K562 (cell line): ENCODE results near the gene PUS7. TPM values are rescaled to one million over a fixed set of nuclear protein-coding genes. Genes with fewer than 3 reads are reported as not detected.

Experiments
- ATAC-seq: fragments of 200-7000 bp; cut with Tn5 transposase; 3 replicates; pipeline ENCODE4 v1.9.1; 2020; ENCODE audit warnings: moderate library complexity
- BruUV-seq: library from RNA; stranded (reverse); fragments of 400-500 nt; replicated peaks from 2 replicates; lab custom pipeline; 2021; lab: Mats Ljungman, UMichigan
- CTCF ChIA-PET: fragments of 300-600 bp; formaldehyde crosslinking; extraction: SDS; loops from one replicate; lab custom pipeline; 2021; ENCODE audit warnings: low intra/inter-chr PET ratio; lab: Yijun Ruan, JAX
- POLR2A ChIA-PET: fragments of 300-600, 350-650 bp; sonication (Branson Sonifier 250); formaldehyde crosslinking; extraction: SDS; loops from one replicate; lab custom pipeline; 2021; ENCODE audit warnings: antibody characterized with exemption, inconsistent platforms; lab: Yijun Ruan, JAX
- DNase-seq, 4 experiments: peaks; one replicate each; pipeline versions ENCODE4 v3.0.0 to v3.0.0-alpha.2; 2011 to 2018; ENCODE audit warnings: low spot score in 3 of 4, mixed read lengths in 3 of 4; ENCODE audit errors: extremely low read depth in 1 of 4
- FAIRE-seq: peaks from 2 replicates; lab custom pipeline; 2011; peaks lifted over from hg19 to GRCh38; lab: Jason Lieb, UNC
- H2AFZ ChIP-seq: 2 replicates; pipeline ENCODE4 v1.6.0; 2011; ENCODE audit warnings: low read depth, low read length, control low read depth, inconsistent platforms
- H3K27ac ChIP-seq: fragments of 200-600 bp; 3 replicates; pipeline ENCODE4 v1.8.0; 2011; ENCODE audit warnings: low read depth, mild to moderate bottlenecking, control low read depth, inconsistent platforms, low read length, moderate library complexity, mixed read lengths; ENCODE audit errors: extremely low read depth
- H3K27me3 ChIP-seq, 2 experiments: fragments of 300-600 bp in 1 of 2; 2 replicates in 1 of 2; 3 replicates in 1 of 2; pipeline versions ENCODE4 v1.6.0 to v1.8.0; 2011; ENCODE audit warnings: inconsistent platforms in 2 of 2, low read length in 2 of 2, mild to moderate bottlenecking in 1 of 2, mixed read lengths in 1 of 2, moderate library complexity in 1 of 2; ENCODE audit not compliant: control insufficient read depth in 2 of 2, insufficient read depth in 2 of 2
- H3K36me3 ChIP-seq: fragments of 300-600 bp; 3 replicates; pipeline ENCODE4 v1.8.0; 2011; ENCODE audit warnings: mild to moderate bottlenecking, low read length, inconsistent platforms; ENCODE audit not compliant: control insufficient read depth, insufficient read depth
- H3K4me1 ChIP-seq, 2 experiments: fragments of 200-600 bp in 1 of 2; replicated peaks in 1 of 2; 2 replicates in 1 of 2; 3 replicates in 1 of 2; pipeline versions ENCODE4 v1.5.1 to v1.8.0; 2011; ENCODE audit warnings: inconsistent platforms in 2 of 2, low read length in 2 of 2, mild to moderate bottlenecking in 1 of 2, mixed read lengths in 1 of 2, moderate library complexity in 1 of 2; ENCODE audit not compliant: control insufficient read depth in 2 of 2, insufficient read depth in 2 of 2
- H3K4me2 ChIP-seq: 2 replicates; pipeline ENCODE4 v1.6.1; 2011; ENCODE audit warnings: low read length, control low read depth, inconsistent platforms, mixed read lengths; ENCODE audit not compliant: insufficient read depth
- H3K4me3 ChIP-seq: fragments of 200-600 bp; sonication (generic), shearing (Covaris generic); 2 replicates; pipeline ENCODE4 v1.5.1; 2016; ENCODE audit warnings: control low read depth, inconsistent platforms
- H3K79me2 ChIP-seq: fragments of 200-600 bp; 3 replicates; pipeline ENCODE4 v1.8.0; 2011; ENCODE audit warnings: low read length, inconsistent platforms; ENCODE audit not compliant: control insufficient read depth, insufficient read depth
- H3K9ac ChIP-seq, 2 experiments: 2 replicates each; pipeline versions ENCODE4 v1.6.0 to v1.6.1; 2011; ENCODE audit warnings: low read depth in 2 of 2, low read length in 2 of 2, control low read depth in 1 of 2, inconsistent platforms in 1 of 2, mild to moderate bottlenecking in 1 of 2, mixed read lengths in 1 of 2; ENCODE audit not compliant: insufficient read depth in 1 of 2
- H3K9me1 ChIP-seq: one replicate; pipeline ENCODE4 v1.6.0; 2011; ENCODE audit warnings: inconsistent platforms, mild to moderate bottlenecking, low read length, moderate library complexity; ENCODE audit not compliant: control insufficient read depth, insufficient read depth
- H3K9me3 ChIP-seq: replicated peaks from 2 replicates; pipeline ENCODE4 v1.5.1; 2011; ENCODE audit warnings: low read depth, low read length, inconsistent platforms; ENCODE audit not compliant: control insufficient read depth, insufficient read depth
- H4K20me1 ChIP-seq: replicated peaks from 2 replicates; pipeline ENCODE4 v1.6.1; 2011; ENCODE audit warnings: low read length, inconsistent platforms, mixed read lengths; ENCODE audit not compliant: control insufficient read depth, insufficient read depth
- DDX20 ChIP-seq: fragments of 450-650 bp; IDR thresholded peaks from 2 replicates; pipeline ENCODE4 v1.6.1; 2016; ENCODE audit warnings: missing genetic modification characterization, low read depth, mild to moderate bottlenecking, missing compliant biosample characterization, moderate library complexity
- MECOM ChIP-seq: fragments of 250-450 bp; sonication (Bioruptor Pico); IDR thresholded peaks from 2 replicates; pipeline ENCODE4 v1.8.0; 2022; ENCODE audit warnings: inconsistent platforms
- MEF2A ChIP-seq: IDR thresholded peaks from 2 replicates; pipeline ENCODE4 v1.6.1; 2011; ENCODE audit warnings: low read depth, mild to moderate bottlenecking, low read length, moderate library complexity; ENCODE audit not compliant: control insufficient read depth
- PHB ChIP-seq: fragments of 250-450 bp; sonication (Bioruptor Pico); IDR thresholded peaks from 2 replicates; pipeline ENCODE4 v1.5.0; 2021
- SMARCC2 ChIP-seq: fragments of 450-650 bp; IDR thresholded peaks from 2 replicates; pipeline ENCODE4 v1.6.1; 2017; ENCODE audit warnings: antibody characterized with exemption, moderate library complexity, mild to moderate bottlenecking, low read depth
- ZNF217 ChIP-seq: sonication (generic); formaldehyde crosslinking; IDR thresholded peaks from 2 replicates; pipeline ENCODE4 v1.8.0; 2022; ENCODE audit warnings: mild to moderate bottlenecking, missing genetic modification reagents
- WGBS: fragments of 100-300 bp; shearing (Covaris generic); methylation state at CpG from one replicate; pipeline ENCODE4 v1.1.6; 2016; ENCODE audit warnings: low coverage, mixed read lengths; ENCODE audit not compliant: insufficient coverage; ENCODE audit errors: missing lambda C conversion rate; 5-methylcytosine and 5-hydroxymethylcytosine counted together
- in situ Hi-C: fragments of 300-500 bp; cut with MboI; formaldehyde crosslinking; loops from 4 replicates; pipeline ENCODE4 v1.15.0; 2018; ENCODE audit warnings: inconsistent platforms, mixed read lengths
- intact Hi-C: fragments of 100-400 bp; cut with micrococcal nuclease; formaldehyde crosslinking; loops from 2 replicates; pipeline ENCODE4 v1.14.2; 2022
- polyA plus RNA-seq, 8 experiments: library from polyadenylated mRNA; depleted of rRNA in 4 of 8; stranded (reverse) in 5 of 8; unstranded in 3 of 8; fragments of >200 nt; fragmentation: Nextera tagmentation in 2 of 8; fragmentation: Illumina TruSeq in 1 of 8; extraction: Ambion mirVana in 2 of 8; extraction: Trizol in 1 of 8; gene quantifications; 2 replicates each; pipeline versions ENCODE4 v1.2.1 to v1.2.3, GENCODE V29; 2011 to 2014; ENCODE audit warnings: inconsistent platforms in 1 of 8, missing spikeins in 1 of 8
- total RNA-seq, 7 experiments: library from RNA; depleted of rRNA in 6 of 7; stranded (reverse); fragments of >200 nt in 6 of 7; fragmentation: Illumina TruSeq in 2 of 7; extraction: Trizol in 2 of 7; gene quantifications; 2 replicates each; pipeline versions ENCODE4 v1.2.1 to v1.2.3, GENCODE V29; 2011 to 2021; ENCODE audit warnings: low replicate concordance in 1 of 7
- TF ChIP-seq, protein P1 (sequence below): sonication (generic); formaldehyde crosslinking; IDR thresholded peaks from 2 replicates; pipeline ENCODE4 v1.8.1; 2023; ENCODE audit warnings: mild to moderate bottlenecking, missing genetic modification reagents

PUS7 gene
- total and polyA plus RNA-seq, 9 of the 15 experiments (the other 6 are each of a cell fraction or from before 2014, with no cell fraction given), result 15.1 to 95.6 (median 63.2) TPM

GRCh38 chr7:105512415-105512814 is 9.7 kb downstream of the PUS7 start (continued):
- TF ChIP-seq, protein P1, sequence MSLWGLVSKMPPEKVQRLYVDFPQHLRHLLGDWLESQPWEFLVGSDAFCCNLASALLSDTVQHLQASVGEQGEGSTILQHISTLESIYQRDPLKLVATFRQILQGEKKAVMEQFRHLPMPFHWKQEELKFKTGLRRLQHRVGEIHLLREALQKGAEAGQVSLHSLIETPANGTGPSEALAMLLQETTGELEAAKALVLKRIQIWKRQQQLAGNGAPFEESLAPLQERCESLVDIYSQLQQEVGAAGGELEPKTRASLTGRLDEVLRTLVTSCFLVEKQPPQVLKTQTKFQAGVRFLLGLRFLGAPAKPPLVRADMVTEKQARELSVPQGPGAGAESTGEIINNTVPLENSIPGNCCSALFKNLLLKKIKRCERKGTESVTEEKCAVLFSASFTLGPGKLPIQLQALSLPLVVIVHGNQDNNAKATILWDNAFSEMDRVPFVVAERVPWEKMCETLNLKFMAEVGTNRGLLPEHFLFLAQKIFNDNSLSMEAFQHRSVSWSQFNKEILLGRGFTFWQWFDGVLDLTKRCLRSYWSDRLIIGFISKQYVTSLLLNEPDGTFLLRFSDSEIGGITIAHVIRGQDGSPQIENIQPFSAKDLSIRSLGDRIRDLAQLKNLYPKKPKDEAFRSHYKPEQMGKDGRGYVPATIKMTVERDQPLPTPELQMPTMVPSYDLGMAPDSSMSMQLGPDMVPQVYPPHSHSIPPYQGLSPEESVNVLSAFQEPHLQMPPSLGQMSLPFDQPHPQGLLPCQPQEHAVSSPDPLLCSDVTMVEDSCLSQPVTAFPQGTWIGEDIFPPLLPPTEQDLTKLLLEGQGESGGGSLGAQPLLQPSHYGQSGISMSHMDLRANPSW (CRISPR knock-in tag), result no peak
- TF ChIP-seq ZNF217 (CRISPR knock-in tag), result no peak
- no peak for TF ChIP-seq PHB (CRISPR knock-in tag)
- no peak for TF ChIP-seq MECOM

GRCh38 chr7:105502173-105502572 is 19.9 kb downstream of the PUS7 start:
- CTCF ChIA-PET, result no interaction called here

More at GRCh38 chr7:105502173-105502572, 19.9 kb downstream of the PUS7 start:
- in situ Hi-C loops (no loop called here), intact Hi-C loops (no loop called here)
- no peaks in the 10 kb centered on the region for H3K27me3 ChIP-seq
- H2AFZ ChIP-seq, result no peak overlapping the region
- POLR2A ChIA-PET, result interaction anchor here (0.6 to 1.2 kb wide), 3 partner anchors 17 to 35 kb away, joined by 3 to 5 read pairs (median 3); no protein-coding TSS in a partner anchor
- no peaks in the 10 kb centered on the region for H3K9me3 ChIP-seq
- no peak overlapping the region for H3K27ac ChIP-seq
- no peak overlapping the region for H3K4me3 ChIP-seq
- WGBS, result 99% methylated on average over 9 of the region's 9 CpGs
- FAIRE-seq, result no peak
- no peak overlapping the region for H3K9ac ChIP-seq
- H4K20me1 ChIP-seq, result no peaks in the 10 kb centered on the region
- H3K9me1 ChIP-seq, result no peaks in the 10 kb centered on the region
- peaks cover 90% of the 10 kb centered on the region for H3K36me3 ChIP-seq
- TF ChIP-seq MEF2A (no peak), DDX20 (no peak), SMARCC2 (no peak)
- H3K79me2 ChIP-seq, result no peaks in the 10 kb centered on the region; the same call in 2 of the 3 replicates
- no peak for ATAC-seq
- no peak overlapping the region for H3K4me2 ChIP-seq
- no TSS peak for BruUV-seq
- no peak for DNase-seq
- H3K4me1 ChIP-seq, result no peaks in the 10 kb centered on the region
